Activated naive CD4-positive, alpha-beta T cell (primary cell): ENCODE measurements around the gene PCBP2.

Experiments
- DNase-seq, 4 experiments: peaks; one replicate each; lab custom pipeline; 2025; lab: John Stamatoyannopoulos, UW

Gene PCBP2

GRCh38 chr12:53493610-53494391 lies 41.9 kb downstream of the PCBP2 start:
- no peak for DNase-seq

DNA sequence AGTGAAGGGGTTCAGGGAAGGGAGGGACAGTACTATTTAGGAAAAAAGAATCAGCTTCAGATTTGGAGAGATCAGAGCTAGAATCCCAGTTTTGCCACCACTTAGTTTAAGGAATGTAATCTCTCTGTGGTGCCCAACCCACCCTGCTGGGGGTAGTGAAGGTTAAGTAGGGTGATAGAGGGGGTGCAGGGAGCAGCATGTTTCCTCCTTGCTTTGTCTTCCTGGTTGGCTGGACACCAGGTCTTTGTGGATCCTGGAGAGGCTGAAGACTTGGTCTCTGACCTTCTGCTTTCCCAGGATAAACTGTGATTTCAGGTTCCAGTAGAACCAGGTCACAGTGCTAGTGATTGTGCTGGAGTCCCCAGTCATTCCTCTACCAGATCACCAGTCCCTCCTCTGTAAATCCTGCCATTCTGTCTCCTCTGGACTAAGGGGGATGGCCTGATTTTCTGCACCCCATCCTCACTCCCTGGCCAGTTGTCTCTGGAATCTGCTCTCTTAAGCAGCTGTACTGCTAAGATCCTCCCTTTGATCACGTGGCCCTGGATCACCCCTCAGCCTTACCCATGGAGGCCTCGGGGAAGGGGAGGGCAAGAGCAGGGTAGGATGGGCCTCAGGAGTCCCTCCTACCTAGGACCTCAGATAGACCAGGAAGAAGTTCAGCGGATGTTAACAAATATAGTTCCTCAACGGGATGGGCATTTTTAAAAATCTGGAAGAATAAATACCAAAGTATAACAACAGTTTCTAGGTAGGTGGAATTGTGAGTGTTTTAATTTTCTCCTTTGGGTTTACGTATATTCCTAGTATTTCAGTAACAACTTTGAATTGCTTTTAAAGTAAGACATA lies 44.2 kb downstream of the PCBP2 start:
- no peak for DNase-seq

GRCh38 chr12:53496752-53497032 lies 44.8 kb downstream of the PCBP2 start:
- DNase-seq, result no peak

GRCh38 chr12:53497461-53497860 lies 45.6 kb downstream of the PCBP2 start:
- no peak for DNase-seq

GRCh38 chr12:53498235-53498630 lies 46.3 kb downstream of the PCBP2 start:
- no peak for DNase-seq

DNA sequence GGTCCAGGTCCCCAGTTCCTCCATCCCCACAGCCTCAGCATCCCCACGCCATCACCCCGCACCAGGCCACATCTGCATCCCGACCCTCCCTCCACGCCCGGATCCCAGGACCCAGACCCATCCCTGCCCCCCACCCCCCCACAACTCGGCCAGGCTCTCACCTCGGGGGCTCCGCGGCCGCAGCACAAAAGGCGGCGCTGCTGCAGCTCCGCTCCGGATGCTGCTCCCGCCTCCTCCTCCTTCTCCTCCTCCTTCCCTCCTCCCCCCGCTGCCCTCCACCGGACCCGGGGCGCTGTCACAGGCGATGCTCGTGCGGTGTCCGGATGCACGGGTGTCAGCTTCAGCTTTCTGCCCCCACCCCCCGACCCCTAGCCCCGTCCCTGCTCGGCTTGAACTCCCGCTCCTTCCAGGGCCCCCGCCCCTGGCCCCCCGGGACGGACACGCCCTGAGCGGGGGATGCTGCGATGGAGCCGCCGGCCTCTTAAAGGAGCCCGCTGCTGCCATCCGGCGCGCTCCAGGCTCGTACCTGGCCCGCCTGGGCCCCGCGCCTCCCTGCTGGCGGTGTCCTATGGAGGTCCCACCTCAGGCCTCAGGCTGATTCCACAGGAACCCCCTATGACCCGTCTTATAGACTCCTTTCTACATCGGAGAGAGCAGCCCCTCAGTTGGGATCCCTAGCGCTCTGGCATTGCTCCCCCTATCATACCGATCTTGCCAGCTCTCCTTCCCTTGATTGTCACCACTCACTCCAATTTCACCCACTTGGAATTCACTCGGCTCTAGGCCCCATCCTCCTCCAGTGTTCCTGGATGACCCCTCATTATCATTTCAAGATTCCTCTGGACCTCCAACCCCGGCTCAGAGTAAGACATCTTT lies 47.6 kb downstream of the PCBP2 start, which contains the start of gene MAP3K12:
Gene MAP3K12 (minus strand): TSS at position 193 of the 876 bp plus-strand sequence. CDS start 12,067 bp downstream, outside the sequence.
- peak in 3 of 4 experiments; percentile 37 to 65 (median 40) for DNase-seq

DNA sequence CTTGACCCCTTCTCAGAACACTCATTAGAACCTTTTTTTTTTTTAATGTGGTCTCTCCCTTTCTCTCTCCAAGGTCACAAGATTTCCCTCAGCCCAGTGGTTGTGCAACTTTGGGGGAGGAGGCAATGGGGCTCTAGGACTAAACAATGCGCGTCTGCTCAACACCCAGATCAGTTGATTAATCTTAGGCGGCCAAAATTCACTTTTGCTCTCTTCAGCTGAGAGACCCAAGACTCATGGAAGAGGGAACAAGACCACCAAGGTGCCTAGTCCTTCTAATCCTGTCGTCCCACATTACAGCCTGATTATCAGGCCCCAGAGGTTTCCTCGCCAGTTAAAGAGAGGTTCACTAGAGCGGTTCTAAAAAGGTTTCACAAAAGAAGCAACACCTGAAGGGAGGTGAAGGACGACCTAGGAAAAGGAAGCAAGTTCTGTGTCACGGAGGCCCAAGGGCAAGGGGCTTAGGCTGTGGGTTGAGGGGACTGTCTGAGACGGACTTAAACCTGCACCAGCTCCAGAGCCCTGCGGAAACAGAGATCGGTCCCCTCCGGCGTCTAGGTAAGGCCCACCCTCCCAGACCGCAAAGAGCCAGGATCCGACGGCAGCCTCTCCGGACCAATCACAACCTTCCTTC lies 48.4 kb downstream of the PCBP2 start:
- no peak for DNase-seq

GRCh38 chr12:53500776-53501614 lies 49.1 kb downstream of the PCBP2 start, which contains the start of gene TARBP2:
Gene TARBP2 (plus strand): TSS chr12:53501283. CDS start chr12:53501409, 126 bp downstream.
- peak; percentile 93 to 97 (median 95) for DNase-seq

GRCh38 chr12:53501615-53502181 lies 49.8 kb downstream of the PCBP2 start:
- DNase-seq, result no peak

DNA sequence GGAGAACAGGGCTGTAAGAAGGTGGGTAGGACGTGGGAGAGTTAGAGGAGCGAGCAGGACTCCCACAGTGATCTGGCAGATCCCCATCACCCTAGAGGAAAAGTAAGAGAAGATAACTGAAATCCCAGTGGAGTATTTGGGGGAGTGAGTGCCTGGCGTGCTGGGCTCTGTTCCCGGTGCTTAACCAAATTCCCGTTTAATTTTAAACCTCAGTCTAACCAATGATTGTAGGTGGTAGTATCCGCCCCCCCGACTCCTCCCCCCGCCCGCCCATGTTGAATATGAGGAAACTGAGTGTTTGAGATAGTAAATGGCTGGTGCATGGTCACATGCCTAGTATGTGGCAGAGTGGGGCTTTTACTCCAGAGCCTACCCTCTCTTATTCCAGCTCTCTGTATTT lies 50.4 kb downstream of the PCBP2 start:
- no peak for DNase-seq

GRCh38 chr12:53502983-53503728 lies 51.3 kb downstream of the PCBP2 start:
- DNase-seq, result no peak

GRCh38 chr12:53504004-53504920 lies 52.4 kb downstream of the PCBP2 start:
- DNase-seq, result no peak

DNA sequence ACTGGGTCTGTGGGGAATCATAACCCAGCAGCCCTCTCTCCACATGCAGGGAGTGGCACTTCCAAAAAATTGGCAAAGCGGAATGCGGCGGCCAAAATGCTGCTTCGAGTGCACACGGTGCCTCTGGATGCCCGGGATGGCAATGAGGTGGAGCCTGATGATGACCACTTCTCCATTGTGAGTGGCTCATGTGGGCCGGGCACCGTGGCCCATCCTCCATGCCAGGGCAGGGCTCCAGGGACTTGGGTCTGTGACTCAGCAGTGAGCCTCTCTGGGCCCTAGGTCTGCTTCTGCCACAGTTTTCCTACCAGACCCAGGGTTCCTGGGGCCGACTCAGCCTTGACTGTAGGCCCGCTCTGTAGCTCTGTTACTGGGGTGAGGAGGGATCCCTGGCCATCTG lies 53.2 kb downstream of the PCBP2 start:
- no peak for DNase-seq

GRCh38 chr12:53505555-53506449 lies 53.9 kb downstream of the PCBP2 start:
- no peak for DNase-seq

- no peak for DNase-seq
Measured at GRCh38 chr12:53506450-53506785, 54.5 kb downstream of the PCBP2 start.

DNA sequence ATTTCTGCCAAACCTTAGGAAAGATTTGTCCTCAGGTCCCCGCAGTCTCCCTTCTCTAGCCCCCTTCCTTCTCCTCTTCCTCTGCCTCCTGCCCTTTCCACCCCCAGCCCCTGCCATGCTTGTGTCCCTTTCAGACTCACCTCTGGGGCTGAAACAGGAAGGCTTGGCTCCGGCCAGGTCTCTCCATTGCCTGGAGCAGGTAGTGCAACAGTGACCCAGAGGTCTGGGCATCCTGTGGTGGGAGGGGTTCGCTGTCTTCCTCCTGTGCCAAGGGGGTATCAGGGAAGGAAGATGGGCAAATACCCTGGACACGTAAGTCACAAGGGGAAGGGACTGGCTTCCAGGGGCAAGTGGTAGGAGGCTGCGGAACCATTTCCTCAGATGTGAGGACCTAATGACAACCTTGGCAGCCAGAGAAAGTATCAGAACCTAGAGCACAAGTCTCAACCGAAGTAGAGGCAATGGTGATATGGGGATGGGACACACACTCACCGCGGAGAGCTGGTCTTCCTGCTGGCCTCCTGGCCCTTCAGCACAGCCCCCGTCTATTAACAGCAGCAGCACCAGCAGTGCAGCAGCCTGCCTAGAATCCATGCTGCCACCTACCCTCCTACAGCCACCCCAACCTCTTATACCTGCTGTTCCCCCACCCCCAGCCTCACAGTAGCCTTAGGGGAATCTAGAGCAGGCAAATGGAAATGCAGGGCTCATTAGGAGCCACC lies 55.1 kb downstream of the PCBP2 start, which contains the start of gene NPFF:
Gene NPFF (minus strand): TSS at position 604 of the 722 bp plus-strand sequence. CDS start 10 bp downstream, at position 594.
- no peak for DNase-seq

DNA sequence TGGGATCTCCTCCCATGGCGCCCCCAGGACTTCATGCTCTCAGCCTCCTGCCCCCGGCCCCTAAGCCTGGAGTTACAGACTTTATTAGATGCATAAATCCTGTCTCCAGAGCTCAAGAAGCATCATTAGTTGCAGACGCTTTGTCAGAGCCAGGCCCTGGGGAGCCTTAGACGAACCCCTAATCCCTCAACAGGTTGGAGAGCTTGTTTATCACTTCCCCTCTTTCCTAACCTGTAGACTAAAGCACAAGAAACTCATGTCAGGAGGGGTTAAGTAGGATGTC lies 55.6 kb downstream of the PCBP2 start:
- DNase-seq, result no peak
